Upper lobe of left lung (tissue), 6 donors: ENCODE measurements around the gene RSPH9. TPM values are rescaled to one million over a fixed set of nuclear protein-coding genes. Genes with fewer than 3 reads are reported as not detected.
"Not testable (repeated sequence)": the region's sequence is repeated elsewhere in the genome, so short reads cannot be mapped to it uniquely, and the experiment has no call there.

Experiments
- ATAC-seq, 2 donors: fragments of 200-7000 bp; cut with Tn5 transposase; one replicate each; pipeline ENCODE4 v1.9.1; 2022; ENCODE audit warnings: mild to moderate bottlenecking in 2 of 2, moderate library complexity in 2 of 2; ENCODE audit not compliant: low FRiP score in 2 of 2
- DNase-seq, 2 donors: peaks; one replicate each; pipeline ENCODE4 v3.0.0-alpha.2; 2019 to 2020
- H3K27ac ChIP-seq, 4 donors: fragments of 200-600 bp; sonication (generic); one replicate each; pipeline ENCODE4 v1.5.1; 2016 to 2019
- H3K27me3 ChIP-seq, 4 donors: fragments of 200-600 bp; sonication (generic); one replicate each; pipeline ENCODE4 v1.5.1; 2017 to 2019
- H3K36me3 ChIP-seq, 4 donors: fragments of 200-600 bp; sonication (generic); one replicate each; pipeline ENCODE4 v1.5.1; 2016 to 2019
- H3K4me1 ChIP-seq, 4 donors: fragments of 200-600 bp; sonication (generic); one replicate each; pipeline ENCODE4 v1.5.1; 2018 to 2019
- H3K4me3 ChIP-seq, 4 donors: fragments of 200-600 bp; sonication (generic); one replicate each; pipeline ENCODE4 v1.5.1; 2017 to 2019; ENCODE audit warnings: mild to moderate bottlenecking in 2 of 4, moderate library complexity in 1 of 4
- H3K9me3 ChIP-seq, 4 donors: fragments of 200-600 bp; sonication (generic); one replicate each; pipeline ENCODE4 v1.5.1; 2018 to 2019
- EP300 ChIP-seq, 4 donors: sonication (generic); formaldehyde crosslinking; IDR thresholded peaks; one replicate each; pipeline ENCODE4 v1.5.1; 2017; ENCODE audit warnings: antibody characterized with exemption in 4 of 4, control low read depth in 2 of 4
- POLR2A ChIP-seq, 4 donors: fragments of 450-650 bp; IDR thresholded peaks; one replicate each; pipeline ENCODE4 v1.5.1; 2016 to 2017; ENCODE audit warnings: antibody characterized with exemption in 4 of 4, mild to moderate bottlenecking in 2 of 4
- POLR2AphosphoS5 ChIP-seq, 2 donors: sonication (generic); formaldehyde crosslinking; IDR thresholded peaks; one replicate each; pipeline ENCODE4 v1.5.1; 2017; ENCODE audit warnings: antibody characterized with exemption in 2 of 2
- WGBS, 2 donors: methylation state at CpG; one replicate each; pipeline ENCODE4 v1.1.5; 2017 to 2018; 5-methylcytosine and 5-hydroxymethylcytosine counted together
- total RNA-seq, 6 donors: library from RNA; depleted of rRNA in 4 of 6; stranded (reverse); fragments of >200 nt in 4 of 6; gene quantifications; one replicate each; pipeline versions ENCODE4 v1.1.0 to v1.2.1, GENCODE V29; 2016 to 2021
- TF ChIP-seq, protein P1 (sequence below), 6 experiments: fragments of 450-650 bp in 4 of 6; fragments of 200-600 bp in 2 of 6; sonication (generic) in 2 of 6; IDR thresholded peaks; one replicate each; pipeline ENCODE4 v1.5.1; 2016 to 2019; ENCODE audit warnings: antibody characterized with exemption in 6 of 6
- donor health status: DM: no; HTN: no; CAD: no; lungs with moderate emphysema.
- donor health status: DM: no; HTN: yes; CAD: no; lungs with severe emphysema.

RSPH9 gene
- total RNA-seq, 6 donors from 2014 or later, result 0.20 to 4.2 (median 2.1) TPM

DNA sequence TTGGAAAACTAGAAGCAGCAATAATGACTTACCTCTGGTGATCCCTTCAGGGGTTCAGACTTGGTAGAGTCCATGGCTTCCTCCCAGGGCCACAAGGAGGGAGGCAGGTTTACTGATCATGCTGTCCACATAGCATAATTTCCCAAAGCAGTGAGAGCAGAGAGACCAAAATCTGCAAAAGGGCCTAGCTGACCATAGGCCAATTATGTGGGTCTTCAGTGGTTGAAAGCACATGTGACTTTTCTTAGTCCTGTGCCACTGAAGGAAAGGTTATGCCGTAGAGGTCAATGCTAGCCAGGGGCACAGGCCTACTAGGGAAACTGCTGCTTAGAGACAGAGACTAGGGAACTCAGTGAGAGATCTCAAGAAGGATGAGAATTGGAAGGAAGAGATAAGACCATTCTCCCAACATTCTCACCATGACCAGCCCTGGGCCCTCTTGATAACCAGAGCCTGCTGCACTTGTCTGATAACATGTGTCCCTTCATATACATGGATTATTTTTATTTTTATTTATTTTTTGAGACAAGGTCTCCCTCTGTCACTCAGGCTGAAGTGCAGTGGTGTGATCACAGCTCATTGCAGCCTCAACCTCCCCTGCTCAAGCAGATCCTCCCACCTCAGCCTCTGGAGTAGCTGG, 13.7 kb upstream of the RSPH9 start:
- DNase-seq (no peak), ATAC-seq (no peak)
- H3K4me1 ChIP-seq, result peaks cover 26 to 38% (median 29%) of the 10 kb centered on the region in 4 donors
- TF ChIP-seq POLR2AphosphoS5 (IDR thresholded peaks at IDR 0.05), result no peak
- TF ChIP-seq POLR2A (IDR thresholded peaks at IDR 0.05), result no peak
- no peak for TF ChIP-seq EP300 (IDR thresholded peaks at IDR 0.05)
- TF ChIP-seq, protein P1, sequence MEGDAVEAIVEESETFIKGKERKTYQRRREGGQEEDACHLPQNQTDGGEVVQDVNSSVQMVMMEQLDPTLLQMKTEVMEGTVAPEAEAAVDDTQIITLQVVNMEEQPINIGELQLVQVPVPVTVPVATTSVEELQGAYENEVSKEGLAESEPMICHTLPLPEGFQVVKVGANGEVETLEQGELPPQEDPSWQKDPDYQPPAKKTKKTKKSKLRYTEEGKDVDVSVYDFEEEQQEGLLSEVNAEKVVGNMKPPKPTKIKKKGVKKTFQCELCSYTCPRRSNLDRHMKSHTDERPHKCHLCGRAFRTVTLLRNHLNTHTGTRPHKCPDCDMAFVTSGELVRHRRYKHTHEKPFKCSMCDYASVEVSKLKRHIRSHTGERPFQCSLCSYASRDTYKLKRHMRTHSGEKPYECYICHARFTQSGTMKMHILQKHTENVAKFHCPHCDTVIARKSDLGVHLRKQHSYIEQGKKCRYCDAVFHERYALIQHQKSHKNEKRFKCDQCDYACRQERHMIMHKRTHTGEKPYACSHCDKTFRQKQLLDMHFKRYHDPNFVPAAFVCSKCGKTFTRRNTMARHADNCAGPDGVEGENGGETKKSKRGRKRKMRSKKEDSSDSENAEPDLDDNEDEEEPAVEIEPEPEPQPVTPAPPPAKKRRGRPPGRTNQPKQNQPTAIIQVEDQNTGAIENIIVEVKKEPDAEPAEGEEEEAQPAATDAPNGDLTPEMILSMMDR (IDR thresholded peaks at IDR 0.05), result no peak
- no peaks in the 10 kb centered on the region for H3K9me3 ChIP-seq
- peaks cover 0 to 2% (median 1%) of the 10 kb centered on the region in 4 donors for H3K36me3 ChIP-seq
- H3K4me3 ChIP-seq, result no peak overlapping the region
- no peaks in the 10 kb centered on the region for H3K27me3 ChIP-seq
- WGBS, 2 donors, result 94 to 100% methylated on average over 1 of the region's 1 CpG
- H3K27ac ChIP-seq, result peak overlapping the region in 2 of 4 donors; percentile 30 to 94

DNA sequence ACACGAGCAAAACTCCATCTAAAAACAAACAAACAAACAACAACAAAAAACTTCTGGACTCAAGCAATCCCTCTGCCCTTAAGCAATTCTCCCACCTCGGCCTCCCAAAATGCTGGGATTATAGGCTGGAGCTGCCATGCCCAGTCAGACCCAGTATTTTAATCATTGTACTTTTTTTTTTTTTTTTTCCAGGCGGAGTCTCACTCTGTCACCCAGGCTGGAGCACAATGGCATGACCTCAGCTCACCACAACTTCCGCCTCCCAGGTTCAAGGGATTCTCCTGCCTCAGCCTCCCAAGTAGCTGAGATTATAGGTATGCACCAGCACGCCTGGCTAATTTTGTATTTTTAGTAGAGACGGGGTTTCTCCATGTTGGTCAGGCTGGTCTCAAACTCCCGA, 11.8 kb upstream of the RSPH9 start:
- not testable (repeated sequence) for H3K27ac ChIP-seq, H3K36me3 ChIP-seq, H3K4me3 ChIP-seq, DNase-seq, H3K27me3 ChIP-seq, ATAC-seq, H3K9me3 ChIP-seq
- 92 to 95% methylated on average over 7 of the region's 7 CpGs for WGBS, 2 donors
- peaks cover 29 to 38% (median 30%) of the 10 kb centered on the region in 4 donors for H3K4me1 ChIP-seq

DNA sequence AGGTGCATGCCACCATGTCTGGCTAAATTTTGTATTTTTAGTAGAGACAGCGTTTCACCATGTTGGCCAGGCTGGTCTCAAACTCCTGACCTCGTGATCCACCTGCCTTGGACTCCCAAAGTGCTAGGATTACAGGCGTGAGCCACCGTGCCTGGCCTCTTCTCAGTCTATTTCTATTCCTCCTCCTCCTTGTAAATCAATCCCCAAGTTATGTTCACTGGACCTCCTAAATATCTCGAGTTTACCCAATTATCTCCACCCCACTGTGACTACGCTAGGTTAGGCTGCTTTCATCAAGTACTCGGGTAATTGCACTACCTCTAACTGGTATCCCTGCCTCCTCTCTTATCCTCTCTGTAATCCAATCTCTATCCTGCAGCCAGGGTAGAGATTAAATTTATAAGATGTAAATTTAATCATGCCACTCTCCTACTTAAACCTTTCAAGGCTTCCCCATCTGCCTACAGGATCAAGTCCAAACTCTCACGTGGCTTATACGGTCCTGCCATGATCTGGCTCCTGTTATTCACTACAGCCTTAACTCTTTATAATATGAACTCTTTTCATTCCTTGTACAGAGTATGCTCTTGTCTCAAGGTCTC, 10.0 kb upstream of the RSPH9 start:
- TF ChIP-seq POLR2AphosphoS5 (IDR thresholded peaks at IDR 0.05) (no peak), EP300 (IDR thresholded peaks at IDR 0.05) (no peak), POLR2A (IDR thresholded peaks at IDR 0.05) (no peak)
- TF ChIP-seq, protein P1 (IDR thresholded peaks at IDR 0.05), result no peak
- ATAC-seq (no peak), DNase-seq (no peak)
- peak overlapping the region; percentile 84 to 92 (median 90) for H3K27ac ChIP-seq
- peaks cover 33 to 48% (median 38%) of the 10 kb centered on the region in 4 donors for H3K4me1 ChIP-seq
- H3K4me3 ChIP-seq, result peak overlapping the region in 1 of 4 donors; percentile 64
- no peaks in the 10 kb centered on the region for H3K9me3 ChIP-seq
- H3K36me3 ChIP-seq, result peaks cover 3 to 19% (median 10%) of the 10 kb centered on the region in 4 donors
- WGBS, 2 donors, result 80 to 85% methylated on average over 9 of the region's 9 CpGs
- no peaks in the 10 kb centered on the region for H3K27me3 ChIP-seq

DNA sequence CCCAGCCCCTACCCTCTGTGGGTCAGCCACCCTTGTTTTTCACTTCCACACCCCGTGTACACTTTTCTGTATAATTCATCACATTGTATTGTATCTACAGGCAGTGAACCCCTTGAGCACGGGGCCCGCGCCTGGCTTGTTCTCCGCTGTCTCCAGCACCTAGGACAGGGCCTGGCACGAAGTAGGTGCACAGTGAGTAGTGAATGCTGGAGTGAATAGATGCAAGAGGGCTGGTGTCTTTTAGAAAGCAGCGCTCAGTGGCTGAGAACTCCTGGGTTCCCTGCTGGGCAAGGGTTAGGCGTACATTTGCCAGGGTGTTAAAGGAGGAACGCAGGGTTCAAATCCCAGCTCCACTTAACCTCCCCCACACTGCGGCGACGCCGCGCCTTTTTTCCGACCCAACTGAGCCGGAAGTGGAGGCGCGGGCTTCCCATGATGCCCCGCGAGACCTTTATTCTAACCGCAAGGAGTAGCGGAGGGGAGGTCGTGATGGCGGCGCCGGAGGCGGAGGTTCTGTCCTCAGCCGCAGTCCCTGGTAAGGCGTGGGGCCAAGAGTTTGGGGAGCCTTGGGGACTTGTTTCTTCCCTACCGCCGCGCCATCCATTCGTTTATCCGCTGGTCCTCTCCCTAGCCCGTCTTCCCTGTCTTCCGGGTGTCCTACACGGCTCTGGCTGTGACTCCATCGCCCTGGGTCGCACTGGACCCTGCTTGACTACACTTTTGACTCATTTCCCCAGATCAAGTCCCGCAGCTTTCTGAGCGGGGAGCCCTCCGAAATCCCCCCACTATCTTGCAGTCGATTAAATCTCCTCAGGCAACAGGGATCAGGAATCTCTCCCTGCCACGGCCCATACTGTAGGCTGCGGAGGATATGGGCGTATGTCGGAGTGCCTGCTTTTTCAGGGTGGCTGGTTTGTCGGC, 9.2 kb upstream of the RSPH9 start, which contains the start of gene MAD2L1BP:
MAD2L1BP (plus strand) TSS at position 454 of the 921 bp plus-strand sequence; CDS start at position 490, 36 bp downstream.
- Histone ChIP-seq H3K4me1 (peaks cover 28 to 46% (median 32%) of the 10 kb centered on the region in 4 donors), H3K4me3 (peak within 1 kb of the TSS; percentile 64 to 91 (median 64)), H3K36me3 (peaks cover 8 to 27% (median 18%) of the 10 kb centered on the region in 4 donors), H3K27me3 (no peaks in the 10 kb centered on the region), H3K9me3 (no peaks in the 10 kb centered on the region), H3K27ac (peak within 1 kb of the TSS; percentile 84 to 92 (median 90))
- ATAC-seq, result peak; percentile 94 to 97
- TF ChIP-seq POLR2AphosphoS5 (IDR thresholded peaks at IDR 0.05) (peak; percentile 90 to 93), EP300 (IDR thresholded peaks at IDR 0.05) (no peak), POLR2A (IDR thresholded peaks at IDR 0.05) (peak in 3 of 4 donors; percentile 73 to 83 (median 76))
- TF ChIP-seq, protein P1 (IDR thresholded peaks at IDR 0.05), result no peak
- DNase-seq, result peak; percentile 84 to 93
- 6 to 8% methylated on average over 38 to 48 of the region's 48 CpGs for WGBS, 2 donors

DNA sequence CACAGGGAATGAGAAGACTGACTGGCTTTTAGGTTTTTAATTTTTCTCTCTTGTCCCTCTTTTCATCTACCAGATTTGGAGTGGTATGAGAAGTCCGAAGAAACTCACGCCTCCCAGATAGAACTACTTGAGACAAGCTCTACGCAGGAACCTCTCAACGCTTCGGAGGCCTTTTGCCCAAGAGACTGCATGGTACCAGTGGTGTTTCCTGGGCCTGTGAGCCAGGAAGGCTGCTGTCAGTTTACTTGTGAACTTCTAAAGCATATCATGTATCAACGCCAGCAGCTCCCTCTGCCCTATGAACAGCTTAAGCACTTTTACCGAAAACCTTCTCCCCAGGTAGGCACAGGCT, 8.6 kb upstream of the RSPH9 start:
- Histone ChIP-seq H3K4me1 (peaks cover 28 to 46% (median 31%) of the 10 kb centered on the region in 4 donors), H3K9me3 (no peaks in the 10 kb centered on the region), H3K27ac (peak overlapping the region; percentile 84 to 92 (median 90)), H3K4me3 (peak overlapping the region; percentile 64 to 91 (median 64)), H3K36me3 (peaks cover 8 to 34% (median 23%) of the 10 kb centered on the region in 4 donors), H3K27me3 (no peaks in the 10 kb centered on the region)
- ATAC-seq (peak in 1 of 2 donors; percentile 9), DNase-seq (peak in 1 of 2 donors; percentile 42)
- WGBS, 2 donors, result 15 to 25% methylated on average over 7 of the region's 7 CpGs
- TF ChIP-seq EP300 (IDR thresholded peaks at IDR 0.05), result no peak
